AG08395 (cell line): ENCODE results near the gene METRNL.

Source experiments
- DNase-seq: peaks from one replicate; pipeline ENCODE4 v3.0.0; 2012; ENCODE audit warnings: mixed read lengths, low spot score

METRNL gene

GRCh38 chr17:83080858-83081683 is 1.7 kb downstream of the METRNL start:
- DNase-seq = peak; percentile 51

GRCh38 chr17:83081684-83082201 is 2.3 kb downstream of the METRNL start:
- peak; percentile 63 for DNase-seq

GRCh38 chr17:83082424-83082823 is 3.0 kb downstream of the METRNL start:
- no peak for DNase-seq

- no peak for DNase-seq
These were observed 3.5 kb downstream of the METRNL start for GRCh38 chr17:83082909-83083367.

- DNase-seq = peak; percentile 97
These were observed 4.2 kb downstream of the METRNL start for GRCh38 chr17:83083368-83084201.

- no peak for DNase-seq
These were observed 4.8 kb downstream of the METRNL start for GRCh38 chr17:83084214-83084613.

- DNase-seq = no peak
These were observed 5.2 kb downstream of the METRNL start for GRCh38 chr17:83084621-83085056.

- DNase-seq = no peak
These were observed 5.7 kb downstream of the METRNL start for GRCh38 chr17:83085103-83085502.

GRCh38 chr17:83085526-83086198 is 6.3 kb downstream of the METRNL start:
- DNase-seq = no peak

- no peak for DNase-seq
These were observed 6.9 kb downstream of the METRNL start for GRCh38 chr17:83086199-83086880.

- DNase-seq = no peak
These were observed 7.7 kb downstream of the METRNL start for GRCh38 chr17:83086907-83087787.

GRCh38 chr17:83087788-83088360 is 8.5 kb downstream of the METRNL start:
- DNase-seq = no peak

GRCh38 chr17:83088451-83088850 is 9.0 kb downstream of the METRNL start:
- DNase-seq = no peak

GRCh38 chr17:83088909-83089308 is 9.5 kb downstream of the METRNL start:
- no peak for DNase-seq

GRCh38 chr17:83089328-83090132 is 10.1 kb downstream of the METRNL start:
- no peak for DNase-seq

GRCh38 chr17:83090444-83091256 is 11.2 kb downstream of the METRNL start:
- DNase-seq = no peak

- DNase-seq = no peak
These were observed 12.1 kb downstream of the METRNL start for GRCh38 chr17:83091257-83092141.
